ENCODE measurements around the gene TVP23C.

Gene TVP23C

GRCh38 chr17:15462976-15463772, 100.1 kb downstream of the TVP23C start:
- DNase-seq (ENCODE audit: extremely low spot score), result no peak
- ChIA-PET POLR2A (no interaction called here), CTCF (interaction anchor here (1.7 kb wide), 1 partner anchor 40 kb away, joined by 5 read pairs; no protein-coding TSS in a partner anchor)
- no peak for TF ChIP-seq CTCF (IDR thresholded peaks at IDR 0.05; ENCODE audit: control extremely low read depth, extremely low read depth, low read depth, missing control alignments)

GRCh38 chr17:15457723-15458094, 105.6 kb downstream of the TVP23C start:
- CTCF ChIA-PET, result no interaction called here
- POLR2A ChIA-PET, result no interaction called here
- no peak for DNase-seq (ENCODE audit: extremely low spot score)
- TF ChIP-seq CTCF (IDR thresholded peaks at IDR 0.05; ENCODE audit: control extremely low read depth, extremely low read depth, low read depth, missing control alignments), result no peak

- ChIA-PET POLR2A (no interaction called here), CTCF (no interaction called here)
- no peak for TF ChIP-seq CTCF (IDR thresholded peaks at IDR 0.05; ENCODE audit: control extremely low read depth, extremely low read depth, low read depth, missing control alignments)
- DNase-seq (ENCODE audit: extremely low spot score), result no peak
Measured at GRCh38 chr17:15456972-15457722, 106.1 kb downstream of the TVP23C start.

- CTCF ChIA-PET, result no interaction called here
- no peak for DNase-seq (ENCODE audit: extremely low spot score)
- TF ChIP-seq CTCF (IDR thresholded peaks at IDR 0.05; ENCODE audit: control extremely low read depth, extremely low read depth, low read depth, missing control alignments), result no peak
- POLR2A ChIA-PET, result no interaction called here
Measured at GRCh38 chr17:15456496-15456895, 106.8 kb downstream of the TVP23C start.

GRCh38 chr17:15454346-15454745, 108.9 kb downstream of the TVP23C start:
- no peak for TF ChIP-seq CTCF (IDR thresholded peaks at IDR 0.05; ENCODE audit: control extremely low read depth, extremely low read depth, low read depth, missing control alignments)
- ChIA-PET CTCF (no interaction called here), POLR2A (no interaction called here)
- no peak for DNase-seq (ENCODE audit: extremely low spot score)

GRCh38 chr17:15453782-15454181, 109.5 kb downstream of the TVP23C start:
- TF ChIP-seq CTCF (IDR thresholded peaks at IDR 0.05; ENCODE audit: control extremely low read depth, extremely low read depth, low read depth, missing control alignments), result no peak
- ChIA-PET CTCF (no interaction called here), POLR2A (no interaction called here)
- no peak for DNase-seq (ENCODE audit: extremely low spot score)

All from GM10248 (cell line).